Smooth muscle cell (in vitro differentiated cells): ENCODE results near the gene SMPX. TPM values are rescaled to one million over a fixed set of nuclear protein-coding genes. Genes with fewer than 3 reads are reported as not detected.

ENCODE experiments used
- DNase-seq: peaks from one replicate; lab custom pipeline; 2025; ENCODE audit not compliant: unreplicated experiment; lab: John Stamatoyannopoulos, UW
- H2AFZ ChIP-seq: fragments of 200-600 bp; sonication (generic); 2 replicates; pipeline ENCODE4 v1.6.0; 2016; ENCODE audit warnings: antibody characterized with exemption, low read depth, mild to moderate bottlenecking
- H3F3A ChIP-seq: fragments of 200-600 bp; sonication (generic); 2 replicates; pipeline ENCODE4 v1.6.0; 2017; ENCODE audit warnings: antibody characterized with exemption, low read depth
- H3K27ac ChIP-seq: fragments of 200-600 bp; sonication (generic); 2 replicates; pipeline ENCODE4 v1.5.1; 2016; ENCODE audit warnings: low read depth, mild to moderate bottlenecking
- H3K27me3 ChIP-seq: fragments of 200-600 bp; sonication (generic); 2 replicates; pipeline ENCODE4 v1.6.1; 2016; ENCODE audit warnings: low read depth, mild to moderate bottlenecking
- H3K36me3 ChIP-seq: fragments of 200-600 bp; sonication (generic); 2 replicates; pipeline ENCODE4 v1.5.1; 2016; ENCODE audit warnings: low read depth
- H3K4me1 ChIP-seq: fragments of 200-600 bp; sonication (generic); 2 replicates; pipeline ENCODE4 v1.5.1; 2016; ENCODE audit warnings: low read depth
- H3K4me2 ChIP-seq: fragments of 200-600 bp; sonication (generic); 2 replicates; pipeline ENCODE4 v1.6.0; 2016; ENCODE audit warnings: mild to moderate bottlenecking
- H3K4me3 ChIP-seq: fragments of 200-600 bp; sonication (generic); 2 replicates; pipeline ENCODE4 v1.5.1; 2016; ENCODE audit warnings: mild to moderate bottlenecking
- H3K79me2 ChIP-seq: fragments of 200-600 bp; sonication (generic); 2 replicates; pipeline ENCODE4 v1.6.0; 2016; ENCODE audit warnings: low read depth, mild to moderate bottlenecking
- H3K9ac ChIP-seq: fragments of 200-600 bp; sonication (generic); 2 replicates; pipeline ENCODE4 v1.6.0; 2016; ENCODE audit warnings: low read depth
- H3K9me3 ChIP-seq: fragments of 200-600 bp; sonication (generic); replicated peaks from 2 replicates; pipeline ENCODE4 v1.5.1; 2016; ENCODE audit warnings: low read depth
- H4K20me1 ChIP-seq: fragments of 200-600 bp; sonication (generic); 2 replicates; pipeline ENCODE4 v1.6.0; 2016; ENCODE audit warnings: low read depth
- CTCF ChIP-seq: fragments of 200-600 bp; sonication (generic); IDR thresholded peaks from 2 replicates; pipeline ENCODE4 v1.5.1; 2017; ENCODE audit warnings: borderline replicate concordance, mild to moderate bottlenecking, antibody characterized with exemption; ENCODE audit not compliant: insufficient read depth, poor library complexity, severe bottlenecking
- WGBS: methylation state at CpG from one replicate; pipeline ENCODE4 v1.1.7; 2016; ENCODE audit warnings: low lambda C conversion rate; 5-methylcytosine and 5-hydroxymethylcytosine counted together
- polyA plus RNA-seq: library from polyadenylated mRNA; unstranded; fragments of >200 nt; fragmentation: Nextera tagmentation; extraction: Ambion mirVana; gene quantifications from 2 replicates; pipeline ENCODE4 v1.2.1, GENCODE V29; 2016
- total RNA-seq: library from RNA; depleted of rRNA; stranded (reverse); fragments of >200 nt; gene quantifications from 2 replicates; pipeline ENCODE4 v1.2.3, GENCODE V29; 2014

The SMPX gene
- total and polyA plus RNA-seq, 2 experiments from 2014 or later, result 0.37 TPM; not detected in 1

GRCh38 chrX:21800344-21800770, 42.4 kb upstream of the SMPX start:
- H2AFZ ChIP-seq, result no peak overlapping the region
- H3K4me3 ChIP-seq, result no peak overlapping the region
- no peaks in the 10 kb centered on the region for H3K4me1 ChIP-seq
- H3K27ac ChIP-seq, result no peak overlapping the region
- H3F3A ChIP-seq, result no peaks in the 10 kb centered on the region
- no peaks in the 10 kb centered on the region for H3K79me2 ChIP-seq
- no peaks in the 10 kb centered on the region for H3K36me3 ChIP-seq
- TF ChIP-seq CTCF, result no peak
- H3K27me3 ChIP-seq, result no peaks in the 10 kb centered on the region
- no peaks in the 10 kb centered on the region for H4K20me1 ChIP-seq
- DNase-seq, result no peak
- no peaks in the 10 kb centered on the region for H3K9me3 ChIP-seq
- WGBS, result 33% methylated on average over 1 of the region's 1 CpG
- H3K4me2 ChIP-seq, result no peak overlapping the region
- H3K9ac ChIP-seq, result no peak overlapping the region

DNA sequence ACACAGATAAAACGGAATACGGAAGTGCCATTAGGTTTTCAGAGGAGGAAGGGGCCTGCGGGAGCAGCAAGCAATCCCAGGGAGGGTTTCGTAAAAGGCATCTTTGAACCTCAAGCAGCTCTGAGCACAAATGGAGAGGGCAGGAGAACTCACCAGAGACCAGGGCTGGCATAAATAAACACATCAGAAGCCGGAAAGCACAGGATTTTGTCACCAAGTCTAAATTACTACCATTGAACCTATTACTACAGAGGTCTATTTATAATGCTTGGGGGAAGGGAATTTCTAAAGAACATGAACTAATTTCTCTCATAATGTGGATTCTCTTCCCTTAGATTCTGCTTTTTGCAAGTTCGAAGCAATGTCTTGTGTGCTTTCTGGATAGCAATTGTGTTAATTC, 41.9 kb upstream of the SMPX start:
- H3K36me3 ChIP-seq, result no peaks in the 10 kb centered on the region

DNA sequence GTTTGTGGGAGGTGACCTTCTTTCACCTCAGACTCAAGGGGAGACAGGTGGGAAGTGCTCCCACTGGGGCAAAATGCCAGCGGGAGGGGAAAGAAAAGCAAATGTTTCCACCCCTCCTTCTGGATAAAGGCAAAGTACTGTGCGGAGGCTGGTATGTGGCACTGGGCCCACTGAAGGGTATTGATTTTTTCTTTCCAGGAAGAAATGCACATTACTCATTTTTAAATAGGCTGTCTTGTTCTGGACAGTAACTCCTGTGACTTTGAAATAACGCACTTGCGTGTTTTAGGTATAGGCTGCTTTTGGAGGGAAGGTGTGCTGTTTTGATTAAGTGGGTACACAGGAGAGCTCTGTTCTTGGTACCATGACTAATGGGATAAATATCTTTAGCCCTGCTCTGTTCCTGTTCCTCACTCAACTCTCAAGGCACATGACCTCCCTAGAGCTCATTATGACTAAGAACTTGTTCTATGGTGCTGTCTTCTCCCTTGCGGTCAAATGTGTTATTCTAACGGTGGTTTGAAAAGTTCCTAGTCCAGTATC, 40.8 kb upstream of the SMPX start:
- H2AFZ ChIP-seq, result no peak overlapping the region
- 82% methylated on average over 6 of the region's 6 CpGs for whole genome bisulfite sequencing
- no peak overlapping the region for H3K4me2 ChIP-seq
- H3K27ac ChIP-seq, result no peak overlapping the region
- H3K36me3 ChIP-seq, result no peaks in the 10 kb centered on the region
- no peak overlapping the region for H3K4me3 ChIP-seq
- TF ChIP-seq CTCF, result no peak
- H3K79me2 ChIP-seq, result no peaks in the 10 kb centered on the region
- H4K20me1 ChIP-seq, result no peaks in the 10 kb centered on the region
- no peaks in the 10 kb centered on the region for H3K9me3 ChIP-seq
- H3K9ac ChIP-seq, result no peak overlapping the region
- no peak for DNase-seq
- H3K27me3 ChIP-seq, result no peaks in the 10 kb centered on the region
- H3F3A ChIP-seq, result no peaks in the 10 kb centered on the region
- no peaks in the 10 kb centered on the region for H3K4me1 ChIP-seq

More for the DNA sequence above, 41.9 kb upstream of the SMPX start:
- H3K9ac ChIP-seq, result no peak overlapping the region
- no peaks in the 10 kb centered on the region for H3K27me3 ChIP-seq
- H3K27ac ChIP-seq, result no peak overlapping the region
- no peaks in the 10 kb centered on the region for H3K9me3 ChIP-seq
- no peak overlapping the region for H2AFZ ChIP-seq
- H3K79me2 ChIP-seq, result no peaks in the 10 kb centered on the region
- no peak for TF ChIP-seq CTCF
- H3K4me3 ChIP-seq, result no peak overlapping the region
- no peaks in the 10 kb centered on the region for H3K4me1 ChIP-seq
- H3K4me2 ChIP-seq, result no peak overlapping the region
- no peak for DNase-seq
- no peaks in the 10 kb centered on the region for H3F3A ChIP-seq
- 86% methylated on average over 6 of the region's 6 CpGs for WGBS
- H4K20me1 ChIP-seq, result no peaks in the 10 kb centered on the region

DNA sequence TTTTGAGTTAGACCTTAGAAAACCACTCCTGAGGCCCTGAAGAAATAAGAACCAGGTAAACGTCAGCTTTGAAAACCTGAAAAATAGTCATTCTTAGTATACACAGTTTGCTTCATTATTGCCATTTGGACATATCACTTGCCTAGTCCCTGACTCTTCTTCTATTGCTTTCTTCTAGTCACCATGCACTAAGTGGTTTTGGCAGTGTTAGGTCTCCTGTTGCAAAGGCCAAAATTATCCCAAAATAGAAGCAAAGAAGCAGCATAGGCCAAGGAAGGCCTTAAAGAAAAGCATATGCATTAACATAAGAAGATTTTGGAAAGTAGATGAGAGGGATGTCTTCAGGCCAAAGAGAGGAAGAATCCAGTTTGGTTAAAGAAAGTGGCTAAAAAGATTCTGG, 24.1 kb upstream of the SMPX start:
- H2AFZ ChIP-seq, result no peak overlapping the region
- H3K27me3 ChIP-seq, result no peaks in the 10 kb centered on the region
- no peak for TF ChIP-seq CTCF
- H4K20me1 ChIP-seq, result no peaks in the 10 kb centered on the region
- WGBS, result 86% methylated on average over 1 of the region's 1 CpG
- H3K27ac ChIP-seq, result no peak overlapping the region
- H3K4me2 ChIP-seq, result no peak overlapping the region
- no peak overlapping the region for H3K9ac ChIP-seq
- no peaks in the 10 kb centered on the region for H3K4me1 ChIP-seq
- DNase-seq, result no peak
- no peak overlapping the region for H3K4me3 ChIP-seq
- no peaks in the 10 kb centered on the region for H3K36me3 ChIP-seq
- no peaks in the 10 kb centered on the region for H3K9me3 ChIP-seq
- H3K79me2 ChIP-seq, result no peaks in the 10 kb centered on the region
- no peaks in the 10 kb centered on the region for H3F3A ChIP-seq
